Uterus (tissue), 4 donors: ENCODE measurements around the gene PPARA. TPM values are rescaled to one million over a fixed set of nuclear protein-coding genes. Genes with fewer than 3 reads are reported as not detected.

Experiments used
- DNase-seq, 2 donors: peaks; one replicate each; pipeline ENCODE4 v3.0.0-alpha.2; 2019 to 2020
- H3K27ac ChIP-seq, 2 donors: fragments of 200-600 bp; sonication (generic); 1 replicate in 1 of 2; 2 replicates in 1 of 2; pipeline ENCODE4 v1.5.1; 2016 to 2018
- H3K27me3 ChIP-seq, 2 donors: fragments of 200-600 bp; sonication (generic); one replicate each; pipeline ENCODE4 v1.5.1; 2018 to 2019; ENCODE audit warnings: control low read depth in 1 of 2
- H3K36me3 ChIP-seq, 2 donors: fragments of 200-600 bp; sonication (generic); one replicate each; pipeline ENCODE4 v1.5.1; 2019; ENCODE audit warnings: control low read depth in 1 of 2
- H3K4me1 ChIP-seq, 2 donors: fragments of 200-600 bp; sonication (generic); one replicate each; pipeline ENCODE4 v1.5.1; 2018 to 2019; ENCODE audit warnings: control low read depth in 1 of 2
- H3K4me3 ChIP-seq, 2 donors: fragments of 200-600 bp; sonication (generic); 1 replicate in 1 of 2; 2 replicates in 1 of 2; pipeline ENCODE4 v1.5.1; 2018 to 2019; ENCODE audit warnings: mild to moderate bottlenecking in 1 of 2
- H3K9me3 ChIP-seq, 2 donors: fragments of 200-600 bp; sonication (generic); one replicate each; pipeline ENCODE4 v1.5.1; 2019; ENCODE audit warnings: control low read depth in 1 of 2
- POLR2A ChIP-seq, 2 donors: fragments of 450-650 bp; IDR thresholded peaks; one replicate each; pipeline ENCODE4 v1.6.1; 2016; ENCODE audit warnings: antibody characterized with exemption in 2 of 2, mild to moderate bottlenecking in 1 of 2, moderate library complexity in 1 of 2
- intact Hi-C: fragments of 100-400 bp; cut with DNase I; formaldehyde crosslinking; loops from one replicate; pipeline ENCODE4 v1.15.1; 2023; ENCODE audit warnings: low total_unique reads
- total RNA-seq, 4 donors: library from RNA; depleted of rRNA in 3 of 4; stranded (reverse); fragments of >200 nt in 3 of 4; gene quantifications; one replicate each; pipeline versions ENCODE4 v1.1.0 to v1.2.4, GENCODE V29; 2014 to 2023
- TF ChIP-seq, protein P1 (sequence below), 4 experiments: fragments of 200-600 bp in 2 of 4; fragments of 450-650 bp in 2 of 4; sonication (generic) in 2 of 4; IDR thresholded peaks; one replicate each; pipeline ENCODE4 v1.5.1; 2016 to 2019; ENCODE audit warnings: antibody characterized with exemption in 4 of 4, mild to moderate bottlenecking in 2 of 4, moderate library complexity in 1 of 4
- donor health status: DM: yes; HTN: yes; CAD: no.

Gene PPARA
- total RNA-seq, 4 donors from 2014 or later = 1.8 to 24.8 (median 14.0) TPM

DNA sequence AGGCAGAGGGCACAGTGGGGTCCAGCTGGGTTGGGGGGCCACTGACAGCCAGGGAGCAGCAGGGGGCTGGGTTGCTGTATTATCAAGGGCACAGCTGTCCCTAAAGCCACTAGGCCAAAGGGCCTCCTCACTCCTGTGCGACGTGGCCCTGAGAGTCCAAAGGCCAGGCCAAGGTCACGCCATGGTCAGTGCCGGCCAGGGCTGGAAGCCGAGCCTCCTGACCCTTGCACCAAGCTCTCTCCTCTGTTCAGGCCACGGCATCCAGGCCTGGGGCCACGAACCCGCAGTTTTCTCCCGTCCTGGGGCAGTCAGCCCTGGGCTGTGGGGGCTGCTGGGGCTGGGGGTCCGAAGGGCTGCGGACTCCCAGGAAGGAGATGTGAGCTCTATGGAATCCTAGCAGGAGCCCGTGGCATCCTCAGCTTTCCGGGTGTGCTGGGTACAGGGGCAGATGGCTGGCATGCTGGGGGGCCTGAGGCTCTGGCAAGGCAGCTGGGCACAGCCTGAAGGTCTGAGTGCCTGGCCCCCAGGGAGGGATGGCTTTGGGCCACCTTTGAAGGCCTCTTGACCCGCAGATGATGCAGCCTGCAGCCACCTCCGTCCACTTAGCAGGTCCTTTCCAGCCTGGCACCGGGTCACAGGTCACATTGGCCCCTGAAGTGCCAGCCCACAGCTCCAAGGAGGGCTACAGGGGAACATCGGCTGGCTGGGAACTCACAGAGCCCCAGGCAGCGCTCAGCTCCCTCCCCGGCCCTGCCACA, 17.3 kb upstream of the PPARA start:
- Histone ChIP-seq H3K4me3 (no peak overlapping the region), H3K4me1 (no peaks in the 10 kb centered on the region), H3K27ac (no peak overlapping the region), H3K27me3 (no peaks in the 10 kb centered on the region), H3K9me3 (no peaks in the 10 kb centered on the region), H3K36me3 (no peaks in the 10 kb centered on the region)
- intact Hi-C loops = loop anchor here (10.0 kb wide), 1 partner anchor 112 kb away; no protein-coding TSS in a partner anchor
- TF ChIP-seq, protein P1, sequence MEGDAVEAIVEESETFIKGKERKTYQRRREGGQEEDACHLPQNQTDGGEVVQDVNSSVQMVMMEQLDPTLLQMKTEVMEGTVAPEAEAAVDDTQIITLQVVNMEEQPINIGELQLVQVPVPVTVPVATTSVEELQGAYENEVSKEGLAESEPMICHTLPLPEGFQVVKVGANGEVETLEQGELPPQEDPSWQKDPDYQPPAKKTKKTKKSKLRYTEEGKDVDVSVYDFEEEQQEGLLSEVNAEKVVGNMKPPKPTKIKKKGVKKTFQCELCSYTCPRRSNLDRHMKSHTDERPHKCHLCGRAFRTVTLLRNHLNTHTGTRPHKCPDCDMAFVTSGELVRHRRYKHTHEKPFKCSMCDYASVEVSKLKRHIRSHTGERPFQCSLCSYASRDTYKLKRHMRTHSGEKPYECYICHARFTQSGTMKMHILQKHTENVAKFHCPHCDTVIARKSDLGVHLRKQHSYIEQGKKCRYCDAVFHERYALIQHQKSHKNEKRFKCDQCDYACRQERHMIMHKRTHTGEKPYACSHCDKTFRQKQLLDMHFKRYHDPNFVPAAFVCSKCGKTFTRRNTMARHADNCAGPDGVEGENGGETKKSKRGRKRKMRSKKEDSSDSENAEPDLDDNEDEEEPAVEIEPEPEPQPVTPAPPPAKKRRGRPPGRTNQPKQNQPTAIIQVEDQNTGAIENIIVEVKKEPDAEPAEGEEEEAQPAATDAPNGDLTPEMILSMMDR (IDR thresholded peaks at IDR 0.05) = no peak
- TF ChIP-seq POLR2A (IDR thresholded peaks at IDR 0.05) = no peak
- DNase-seq = no peak

DNA sequence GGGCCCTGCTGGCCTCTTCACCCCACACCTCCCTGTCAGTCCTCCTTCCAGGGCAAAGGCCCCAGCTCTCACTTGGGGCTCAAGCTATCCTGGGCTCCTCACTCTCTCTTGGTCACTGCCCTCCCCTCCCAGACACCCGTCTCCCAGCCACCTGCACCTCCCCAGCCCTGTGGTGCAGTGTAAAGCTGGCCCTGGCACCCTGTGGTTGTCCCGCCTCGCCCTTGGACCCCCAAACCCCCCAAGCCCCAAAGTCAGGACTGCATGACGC, 16.8 kb upstream of the PPARA start:
- no peak for TF ChIP-seq POLR2A (IDR thresholded peaks at IDR 0.05)
- TF ChIP-seq, protein P1 (IDR thresholded peaks at IDR 0.05) = no peak
- Histone ChIP-seq H3K27me3 (no peaks in the 10 kb centered on the region), H3K4me3 (no peak overlapping the region), H3K9me3 (no peaks in the 10 kb centered on the region), H3K4me1 (no peaks in the 10 kb centered on the region), H3K36me3 (no peaks in the 10 kb centered on the region), H3K27ac (no peak overlapping the region)
- DNase-seq = no peak
- intact Hi-C loops = loop anchor here (10.0 kb wide), 1 partner anchor 111 kb away; no protein-coding TSS in a partner anchor

DNA sequence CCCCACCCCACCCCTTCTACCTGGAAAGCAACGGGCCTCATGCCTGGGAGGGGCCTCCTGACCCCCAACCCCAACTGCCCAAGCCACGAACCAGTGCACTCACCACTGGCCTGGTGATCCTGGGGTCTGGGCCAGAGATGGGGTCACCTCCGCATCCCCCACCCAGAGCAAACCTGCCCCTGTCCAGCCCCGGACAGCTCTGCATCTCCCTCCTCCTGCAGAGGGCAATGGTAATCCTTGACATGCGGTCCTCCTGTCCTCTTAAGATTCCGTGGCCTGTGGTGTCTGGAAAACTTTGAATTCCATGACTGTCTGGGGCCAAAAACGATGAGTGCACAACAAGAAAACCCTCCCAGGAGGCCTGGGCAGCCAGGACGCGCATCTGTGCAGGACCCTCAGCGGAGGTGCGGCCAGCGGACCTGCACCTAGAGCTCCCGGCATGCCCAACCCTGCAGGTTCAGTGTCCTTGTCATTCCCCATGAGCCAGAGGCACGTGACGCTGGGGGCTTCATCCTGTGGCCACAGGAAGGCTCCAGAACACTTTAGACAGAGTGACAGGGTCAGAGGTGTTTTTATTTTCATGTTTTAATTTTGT, 16.1 kb upstream of the PPARA start:
- TF ChIP-seq, protein P1 (IDR thresholded peaks at IDR 0.05) = no peak
- TF ChIP-seq POLR2A (IDR thresholded peaks at IDR 0.05) = no peak
- no peaks in the 10 kb centered on the region for H3K4me1 ChIP-seq
- DNase-seq = peak in 1 of 2 donors; percentile 12
- no peak overlapping the region for H3K4me3 ChIP-seq
- intact Hi-C loops = loop anchor here (10.0 kb wide), 1 partner anchor 111 kb away; no protein-coding TSS in a partner anchor
- H3K9me3 ChIP-seq = no peaks in the 10 kb centered on the region
- H3K36me3 ChIP-seq = no peaks in the 10 kb centered on the region
- H3K27ac ChIP-seq = no peak overlapping the region
- no peaks in the 10 kb centered on the region for H3K27me3 ChIP-seq

DNA sequence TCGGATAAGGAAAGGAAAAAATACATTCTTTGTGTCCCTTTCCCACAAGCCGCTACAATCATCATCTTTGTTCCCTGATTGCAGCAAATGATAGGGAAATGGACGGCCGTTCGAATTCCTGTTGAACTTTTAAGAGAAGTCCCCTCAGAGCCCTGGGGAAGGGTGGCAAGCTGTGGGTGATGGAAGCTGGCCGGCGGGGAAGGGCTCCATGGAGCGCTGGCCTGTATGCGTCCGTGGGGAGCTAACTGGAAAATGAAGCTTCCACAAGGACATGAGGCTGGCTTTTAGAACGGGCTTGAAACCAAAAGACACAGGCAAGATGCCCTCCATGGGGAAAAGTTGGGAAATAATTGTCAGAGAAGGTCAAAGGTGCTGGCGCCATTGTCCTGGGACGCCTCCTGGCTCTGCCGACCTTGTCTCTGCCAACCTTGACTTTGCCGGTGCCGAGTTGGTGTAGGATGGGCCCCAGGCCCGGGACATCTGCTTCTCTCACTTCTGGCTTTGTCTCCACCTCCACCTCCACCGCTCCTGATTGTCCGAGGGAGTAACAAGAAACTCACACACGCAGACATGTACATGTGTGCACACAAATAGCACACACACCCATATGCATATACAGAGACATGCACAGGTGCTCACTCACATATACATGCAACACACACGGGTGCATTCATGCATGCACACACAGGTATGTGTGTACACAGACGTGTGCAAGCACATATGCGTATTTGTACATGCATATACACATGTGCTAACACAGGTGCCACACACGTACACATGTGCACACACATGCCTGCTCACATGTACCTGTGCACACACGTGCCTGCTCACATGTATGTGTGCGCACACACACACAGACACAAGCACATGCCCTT, 14.5 kb upstream of the PPARA start:
- Histone ChIP-seq H3K4me3 (no peak overlapping the region), H3K36me3 (no peaks in the 10 kb centered on the region), H3K27me3 (no peaks in the 10 kb centered on the region), H3K27ac (no peak overlapping the region), H3K4me1 (no peaks in the 10 kb centered on the region), H3K9me3 (no peaks in the 10 kb centered on the region)
- intact Hi-C loops = loop anchor here (10.0 kb wide), 1 partner anchor 109 kb away; no protein-coding TSS in a partner anchor
- TF ChIP-seq POLR2A (IDR thresholded peaks at IDR 0.05) = no peak
- TF ChIP-seq, protein P1 (IDR thresholded peaks at IDR 0.05) = no peak
- DNase-seq = no peak
